RWPE1 (cell line): ENCODE data around the gene FRAS1.
"Not testable (repeated sequence)": the region's sequence is repeated elsewhere in the genome, so short reads cannot be mapped to it uniquely, and the experiment has no call there.

Experiments
- CTCF ChIA-PET: fragments of 350-600 bp; sonication (Branson Sonifier 250); formaldehyde crosslinking; extraction: SDS; loops from one replicate; lab custom pipeline; 2021; lab: Yijun Ruan, JAX
- POLR2A ChIA-PET: fragments of 400-600 bp; formaldehyde crosslinking; extraction: SDS; loops from one replicate; lab custom pipeline; 2020; ENCODE audit warnings: antibody characterized with exemption; ENCODE audit not compliant: low non-redundant PET; lab: Yijun Ruan, JAX
- DNase-seq: peaks from one replicate; pipeline ENCODE4 v3.0.0; 2012; ENCODE audit warnings: low spot score
- H3K27ac ChIP-seq: fragments of 450-650 bp; 2 replicates; pipeline ENCODE4 v1.5.1; 2017
- CTCF ChIP-seq: fragments of 450-650 bp; conservative IDR thresholded peaks from 2 replicates; pipeline ENCODE4 v1.5.1; 2017; ENCODE audit warnings: low read depth, mild to moderate bottlenecking

FRAS1 gene

GRCh38 chr4:78179196-78179595, 122.1 kb downstream of the FRAS1 start:
- DNase-seq = no peak
- ChIA-PET POLR2A (no interaction called here), CTCF (interaction anchor here (0.5 kb wide), 1 partner anchor 213 kb away, joined by 4 read pairs; no protein-coding TSS in a partner anchor)
- no peak overlapping the region for H3K27ac ChIP-seq
- TF ChIP-seq CTCF = no peak

GRCh38 chr4:78181681-78182234, 124.6 kb downstream of the FRAS1 start:
- CTCF ChIA-PET, POLR2A ChIA-PET, H3K27ac ChIP-seq, DNase-seq: not testable (repeated sequence)

- no peak for TF ChIP-seq CTCF
- POLR2A ChIA-PET = no interaction called here
- CTCF ChIA-PET = interaction anchor here (0.7 kb wide), 1 partner anchor 328 kb away, joined by 3 read pairs; no protein-coding TSS in a partner anchor
Observed at GRCh38 chr4:78184584-78184983, 127.5 kb downstream of the FRAS1 start.

GRCh38 chr4:78185117-78185516, 128.0 kb downstream of the FRAS1 start:
- CTCF ChIA-PET = no interaction called here
- POLR2A ChIA-PET = no interaction called here
- H3K27ac ChIP-seq = no peak overlapping the region
- no peak for TF ChIP-seq CTCF
- no peak for DNase-seq

More at GRCh38 chr4:78184584-78184983, 127.5 kb downstream of the FRAS1 start:
- no peak overlapping the region for H3K27ac ChIP-seq
- no peak for DNase-seq

- ChIA-PET CTCF (interaction anchor here (0.6 kb wide), 1 partner anchor 59 kb away, joined by 3 read pairs; no protein-coding TSS in a partner anchor), POLR2A (no interaction called here)
- DNase-seq = no peak
- TF ChIP-seq CTCF = no peak
- no peak overlapping the region for H3K27ac ChIP-seq
Observed at GRCh38 chr4:78186597-78187543, 129.7 kb downstream of the FRAS1 start.

GRCh38 chr4:78190068-78190467, 132.9 kb downstream of the FRAS1 start:
- ChIA-PET CTCF (no interaction called here), POLR2A (no interaction called here)
- DNase-seq = no peak
- no peak overlapping the region for H3K27ac ChIP-seq
- no peak for TF ChIP-seq CTCF
